Erythroblast (primary cell): ENCODE data around the gene ZDHHC22.

ENCODE experiments used
- GATA1 ChIP-seq: IDR thresholded peaks from 2 replicates; pipeline ENCODE4 v1.6.1; 2011; ENCODE audit warnings: low read depth, mild to moderate bottlenecking, control low read depth, low read length, moderate library complexity
- POLR2A ChIP-seq: IDR thresholded peaks from 2 replicates; pipeline ENCODE4 v1.6.1; 2011; ENCODE audit warnings: mild to moderate bottlenecking, low read length

DNA sequence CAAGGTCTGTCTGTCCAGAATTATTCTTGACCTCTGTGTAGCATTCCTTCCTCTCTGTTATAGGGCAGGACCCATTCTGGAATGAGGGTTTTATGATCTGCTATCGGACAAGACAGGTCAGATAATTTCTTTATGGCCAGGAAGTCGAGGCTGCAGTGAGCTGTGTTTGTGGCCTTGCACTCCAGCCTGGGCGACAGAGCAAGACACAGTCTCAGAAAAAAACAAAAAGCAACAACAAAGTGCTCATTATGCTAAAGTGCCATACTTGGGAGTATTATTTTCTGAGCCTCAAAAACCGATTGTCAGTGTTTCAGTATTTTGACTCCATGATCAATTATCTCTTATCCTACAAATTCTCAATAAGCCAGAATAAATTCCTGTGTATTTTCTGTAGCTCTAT, 39.4 kb downstream of the ZDHHC22 start:
- no peak for TF ChIP-seq POLR2A
- no peak for TF ChIP-seq GATA1
